Activated CD4-positive, CD25-positive, alpha-beta regulatory T cell treated with anti-CD3 and anti-CD28 coated beads, Interleukin-2, amount 50 U/mL, for 72 hours (primary cell): ENCODE measurements around the gene STX10.

Experiments used
- DNase-seq: peaks from one replicate; pipeline ENCODE4 v3.0.0; 2021

The STX10 gene

DNA sequence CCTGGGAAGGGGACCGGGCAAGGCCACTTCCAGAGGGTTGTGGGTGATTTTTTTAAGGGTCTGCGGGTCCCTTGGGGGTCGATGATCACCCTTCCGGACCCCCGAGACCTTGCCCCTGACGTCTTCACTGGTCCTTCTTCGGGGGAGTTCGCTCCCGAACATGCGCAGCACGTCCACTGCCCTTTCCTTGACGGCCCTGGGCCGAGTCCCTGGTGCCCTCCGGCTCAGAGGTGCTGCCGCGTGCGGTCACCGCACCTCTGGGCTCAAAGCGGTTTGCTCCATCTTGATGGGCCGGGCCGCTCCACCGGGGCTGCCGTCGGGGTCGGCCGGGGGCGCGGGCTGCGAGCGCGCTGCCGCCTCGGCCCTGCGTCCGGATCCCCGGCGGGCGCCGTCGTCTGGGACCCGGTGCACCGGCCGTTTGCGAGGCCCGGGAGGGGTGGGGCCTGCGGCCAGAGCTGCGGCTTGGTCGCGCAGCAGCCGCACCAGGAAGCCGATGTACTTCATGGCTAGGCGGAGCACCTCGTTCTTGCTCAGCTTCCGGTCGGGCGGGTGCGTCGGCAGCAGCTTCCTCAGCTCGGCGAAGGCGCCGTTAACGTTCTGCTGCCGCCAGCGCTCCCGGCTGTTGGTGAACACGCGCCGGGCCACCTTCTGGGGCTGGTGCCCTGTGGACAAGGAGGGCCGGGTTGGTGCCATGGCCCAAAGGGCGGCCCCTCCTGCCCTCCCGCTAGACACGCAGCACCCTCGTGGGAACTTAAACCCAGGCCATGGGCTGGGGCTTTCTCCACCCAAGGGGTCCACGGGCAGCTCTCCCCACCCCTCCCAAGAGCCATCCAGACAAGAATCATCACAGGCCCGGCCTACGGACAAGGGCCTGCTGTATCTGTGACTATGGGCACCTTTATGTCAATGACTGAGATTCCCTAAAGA is 50.8 kb downstream of the STX10 start:
- peak; percentile 77 for DNase-seq

DNA sequence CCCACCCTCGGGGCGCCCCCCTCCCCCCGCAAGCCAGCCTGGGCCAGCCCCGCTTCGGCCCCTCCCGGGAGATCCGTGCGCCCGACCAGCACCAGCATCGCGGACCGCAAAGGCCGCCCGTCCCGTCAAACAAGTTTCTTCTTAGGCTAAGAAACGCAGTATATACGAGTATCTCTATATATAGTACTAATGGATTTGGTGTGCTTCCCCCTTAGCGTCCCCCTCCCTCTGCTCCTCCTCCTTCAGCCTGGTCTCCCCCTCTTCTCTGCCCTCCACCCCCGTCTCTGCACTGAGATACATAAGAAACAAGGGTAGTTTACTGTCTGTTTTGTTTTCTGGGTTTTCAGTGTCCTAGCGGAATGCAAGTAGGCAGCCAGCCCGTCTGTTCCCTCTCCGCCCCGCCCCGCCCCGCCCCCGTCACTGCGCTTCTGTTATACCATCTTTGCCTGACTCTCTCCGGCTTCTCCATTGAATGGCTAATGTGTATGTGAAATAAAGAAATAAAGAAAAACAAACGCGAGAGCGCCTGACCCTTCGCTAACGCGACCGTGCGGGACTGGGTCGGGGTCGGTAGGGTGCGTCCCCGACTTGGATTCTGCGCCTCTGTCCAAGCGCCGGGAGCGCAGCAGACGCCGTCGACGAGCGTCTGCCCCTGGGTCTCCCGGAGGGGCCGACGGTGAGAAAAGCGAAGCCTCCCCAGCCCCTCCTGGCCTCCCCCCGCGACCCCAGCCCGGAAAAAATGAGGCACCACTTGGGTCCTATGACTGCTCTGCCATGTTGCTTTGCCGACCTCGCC is 51.7 kb downstream of the STX10 start:
- DNase-seq, result no peak

GRCh38 chr19:13097463-13098258 is 52.5 kb downstream of the STX10 start:
- no peak for DNase-seq

DNA sequence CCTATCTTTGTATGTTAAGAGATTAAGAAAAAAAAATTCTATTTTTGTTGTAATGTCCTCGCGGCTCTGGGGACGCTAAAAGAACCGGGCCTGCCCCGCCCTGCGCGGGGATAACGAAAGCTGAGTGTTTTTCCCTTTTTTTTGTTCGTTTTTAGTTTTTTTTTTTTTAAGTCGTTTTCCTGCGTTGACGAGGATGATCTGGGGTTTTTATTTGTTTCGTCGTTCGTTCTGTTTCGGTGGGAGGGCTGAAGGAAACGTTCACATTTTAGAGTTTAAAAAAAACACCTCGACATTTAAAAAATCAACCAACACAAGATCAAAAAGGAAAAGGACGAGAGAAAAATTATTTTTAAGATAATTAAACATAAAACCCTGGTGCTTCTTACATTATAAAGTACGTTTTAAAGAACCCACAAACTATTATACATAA is 53.1 kb downstream of the STX10 start:
- no peak for DNase-seq

GRCh38 chr19:13095934-13096927 is 53.9 kb downstream of the STX10 start:
- DNase-seq, result no peak

DNA sequence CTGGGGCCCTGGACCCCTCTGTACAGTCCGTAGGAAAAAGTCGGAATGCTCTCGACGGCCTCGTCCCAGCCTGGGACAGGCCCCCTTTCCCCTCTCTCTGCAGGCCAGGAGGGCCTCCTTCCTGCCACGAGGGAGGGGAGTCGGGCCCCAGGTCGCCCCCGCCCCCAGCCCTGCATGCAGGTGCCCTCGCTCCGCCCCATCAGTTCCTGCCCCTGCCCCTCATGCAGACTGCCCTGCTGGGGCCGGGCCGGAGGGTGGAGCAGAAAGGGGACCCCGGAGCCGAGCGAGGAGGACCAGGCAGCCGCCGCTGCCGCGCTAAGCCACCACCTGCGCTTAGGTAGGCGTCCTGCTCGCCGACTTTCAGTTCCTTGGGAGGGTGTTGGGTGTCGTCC is 54.8 kb downstream of the STX10 start:
- no peak for DNase-seq

GRCh38 chr19:13094771-13095392 is 55.3 kb downstream of the STX10 start:
- DNase-seq, result no peak

- no peak for DNase-seq
Measured at GRCh38 chr19:13094106-13094504, 56.1 kb downstream of the STX10 start.
